HEK293 (cell line): ENCODE measurements around the gene GDPGP1.
"Not testable (repeated sequence)": the region's sequence is repeated elsewhere in the genome, so short reads cannot be mapped to it uniquely, and the experiment has no call there.

Experiments used
- HOXA7 ChIP-seq: sonication (generic); formaldehyde crosslinking; IDR thresholded peaks from 2 replicates; pipeline ENCODE4 v1.8.1; 2022; ENCODE audit warnings: missing genetic modification reagents, borderline replicate concordance
- PATZ1 ChIP-seq: fragments of 450-650 bp; formaldehyde crosslinking; IDR thresholded peaks from 2 replicates; pipeline ENCODE4 v1.5.1; 2016; ENCODE audit warnings: missing biosample characterization, missing genetic modification characterization
- ZNF16 ChIP-seq: fragments of 450-650 bp; formaldehyde crosslinking; IDR thresholded peaks from 2 replicates; pipeline ENCODE4 v1.5.1; 2016; ENCODE audit warnings: low read depth, missing biosample characterization, missing genetic modification characterization
- ZNF221 ChIP-seq: fragments of 450-650 bp; formaldehyde crosslinking; IDR thresholded peaks from 2 replicates; pipeline ENCODE4 v1.5.1; 2017; ENCODE audit warnings: missing biosample characterization, missing genetic modification characterization, borderline replicate concordance
- ZNF274 ChIP-seq, 2 experiments: fragments of 200-500 bp in 1 of 2; fragments of 450-650 bp in 1 of 2; sonication (Bioruptor generic) in 1 of 2; formaldehyde crosslinking in 1 of 2; IDR thresholded peaks; 2 replicates each; pipeline versions ENCODE4 v1.5.1 to v1.6.1; 2014 to 2016; ENCODE audit warnings: borderline replicate concordance in 1 of 2, inconsistent platforms in 1 of 2, low read length in 1 of 2, missing biosample characterization in 1 of 2, missing genetic modification characterization in 1 of 2
- ZNF341 ChIP-seq: fragments of 450-650 bp; formaldehyde crosslinking; IDR thresholded peaks from 2 replicates; pipeline ENCODE4; 2016; ENCODE audit warnings: low read depth, missing biosample characterization, missing genetic modification characterization
- ZNF544 ChIP-seq: fragments of 450-650 bp; formaldehyde crosslinking; IDR thresholded peaks from 2 replicates; pipeline ENCODE4 v1.5.0; 2017; ENCODE audit warnings: missing biosample characterization, missing genetic modification characterization
- ZNF626 ChIP-seq: fragments of 450-650 bp; sonication (Bioruptor Pico); formaldehyde crosslinking; IDR thresholded peaks from 2 replicates; pipeline ENCODE4 v1.5.1; 2018; ENCODE audit warnings: missing biosample characterization, missing genetic modification characterization, inconsistent platforms
- ZNF670 ChIP-seq: fragments of 450-650 bp; formaldehyde crosslinking; IDR thresholded peaks from 2 replicates; pipeline ENCODE4 v1.5.1; 2016; ENCODE audit warnings: missing biosample characterization, missing genetic modification characterization, low read depth
- ZNF768 ChIP-seq: fragments of 450-650 bp; formaldehyde crosslinking; IDR thresholded peaks from 2 replicates; pipeline ENCODE4 v1.5.1; 2018; ENCODE audit warnings: missing biosample characterization, mild to moderate bottlenecking, missing genetic modification characterization
- TF ChIP-seq, protein P1 (sequence below): fragments of 450-650 bp; formaldehyde crosslinking; IDR thresholded peaks from 2 replicates; pipeline ENCODE4 v1.5.1; 2016; ENCODE audit warnings: missing biosample characterization, missing genetic modification characterization
- TF ChIP-seq, protein P2 (sequence below): fragments of 450-650 bp; formaldehyde crosslinking; IDR thresholded peaks from 2 replicates; pipeline ENCODE4 v1.5.1; 2016; ENCODE audit warnings: missing biosample characterization, missing genetic modification characterization, borderline replicate concordance
- TF ChIP-seq, protein P3 (sequence below): fragments of 450-650 bp; formaldehyde crosslinking; IDR thresholded peaks from 2 replicates; pipeline ENCODE4 v1.5.1; 2016; ENCODE audit warnings: missing biosample characterization, missing genetic modification characterization

GRCh38 chr15:90260731-90261130, 26.7 kb downstream of the GDPGP1 start:
- TF ChIP-seq ZNF221 (tag by site-specific recombination); PATZ1 (tag by site-specific recombination); ZNF341 (tag by site-specific recombination); HOXA7 (CRISPR knock-in tag); ZNF544 (tag by site-specific recombination); ZNF274 (IDR thresholded peaks at IDR 0.05; ENCODE audit: low read length); ZNF274 (tag by site-specific recombination; IDR thresholded peaks at IDR 0.05; ENCODE audit: borderline replicate concordance); ZNF670 (tag by site-specific recombination); ZNF768 (tag by site-specific recombination); ZNF16; ZNF626 (tag by site-specific recombination): not testable (repeated sequence)
- TF ChIP-seq, protein P1, sequence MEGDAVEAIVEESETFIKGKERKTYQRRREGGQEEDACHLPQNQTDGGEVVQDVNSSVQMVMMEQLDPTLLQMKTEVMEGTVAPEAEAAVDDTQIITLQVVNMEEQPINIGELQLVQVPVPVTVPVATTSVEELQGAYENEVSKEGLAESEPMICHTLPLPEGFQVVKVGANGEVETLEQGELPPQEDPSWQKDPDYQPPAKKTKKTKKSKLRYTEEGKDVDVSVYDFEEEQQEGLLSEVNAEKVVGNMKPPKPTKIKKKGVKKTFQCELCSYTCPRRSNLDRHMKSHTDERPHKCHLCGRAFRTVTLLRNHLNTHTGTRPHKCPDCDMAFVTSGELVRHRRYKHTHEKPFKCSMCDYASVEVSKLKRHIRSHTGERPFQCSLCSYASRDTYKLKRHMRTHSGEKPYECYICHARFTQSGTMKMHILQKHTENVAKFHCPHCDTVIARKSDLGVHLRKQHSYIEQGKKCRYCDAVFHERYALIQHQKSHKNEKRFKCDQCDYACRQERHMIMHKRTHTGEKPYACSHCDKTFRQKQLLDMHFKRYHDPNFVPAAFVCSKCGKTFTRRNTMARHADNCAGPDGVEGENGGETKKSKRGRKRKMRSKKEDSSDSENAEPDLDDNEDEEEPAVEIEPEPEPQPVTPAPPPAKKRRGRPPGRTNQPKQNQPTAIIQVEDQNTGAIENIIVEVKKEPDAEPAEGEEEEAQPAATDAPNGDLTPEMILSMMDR (tag by site-specific recombination), result not testable (repeated sequence)
- TF ChIP-seq, protein P2, sequence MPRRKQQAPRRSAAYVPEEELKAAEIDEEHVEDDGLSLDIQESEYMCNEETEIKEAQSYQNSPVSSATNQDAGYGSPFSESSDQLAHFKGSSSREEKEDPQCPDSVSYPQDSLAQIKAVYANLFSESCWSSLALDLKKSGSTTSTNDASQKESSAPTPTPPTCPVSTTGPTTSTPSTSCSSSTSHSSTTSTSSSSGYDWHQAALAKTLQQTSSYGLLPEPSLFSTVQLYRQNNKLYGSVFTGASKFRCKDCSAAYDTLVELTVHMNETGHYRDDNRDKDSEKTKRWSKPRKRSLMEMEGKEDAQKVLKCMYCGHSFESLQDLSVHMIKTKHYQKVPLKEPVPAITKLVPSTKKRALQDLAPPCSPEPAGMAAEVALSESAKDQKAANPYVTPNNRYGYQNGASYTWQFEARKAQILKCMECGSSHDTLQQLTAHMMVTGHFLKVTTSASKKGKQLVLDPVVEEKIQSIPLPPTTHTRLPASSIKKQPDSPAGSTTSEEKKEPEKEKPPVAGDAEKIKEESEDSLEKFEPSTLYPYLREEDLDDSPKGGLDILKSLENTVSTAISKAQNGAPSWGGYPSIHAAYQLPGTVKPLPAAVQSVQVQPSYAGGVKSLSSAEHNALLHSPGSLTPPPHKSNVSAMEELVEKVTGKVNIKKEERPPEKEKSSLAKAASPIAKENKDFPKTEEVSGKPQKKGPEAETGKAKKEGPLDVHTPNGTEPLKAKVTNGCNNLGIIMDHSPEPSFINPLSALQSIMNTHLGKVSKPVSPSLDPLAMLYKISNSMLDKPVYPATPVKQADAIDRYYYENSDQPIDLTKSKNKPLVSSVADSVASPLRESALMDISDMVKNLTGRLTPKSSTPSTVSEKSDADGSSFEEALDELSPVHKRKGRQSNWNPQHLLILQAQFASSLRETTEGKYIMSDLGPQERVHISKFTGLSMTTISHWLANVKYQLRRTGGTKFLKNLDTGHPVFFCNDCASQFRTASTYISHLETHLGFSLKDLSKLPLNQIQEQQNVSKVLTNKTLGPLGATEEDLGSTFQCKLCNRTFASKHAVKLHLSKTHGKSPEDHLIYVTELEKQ, result not testable (repeated sequence)
- TF ChIP-seq, protein P3, sequence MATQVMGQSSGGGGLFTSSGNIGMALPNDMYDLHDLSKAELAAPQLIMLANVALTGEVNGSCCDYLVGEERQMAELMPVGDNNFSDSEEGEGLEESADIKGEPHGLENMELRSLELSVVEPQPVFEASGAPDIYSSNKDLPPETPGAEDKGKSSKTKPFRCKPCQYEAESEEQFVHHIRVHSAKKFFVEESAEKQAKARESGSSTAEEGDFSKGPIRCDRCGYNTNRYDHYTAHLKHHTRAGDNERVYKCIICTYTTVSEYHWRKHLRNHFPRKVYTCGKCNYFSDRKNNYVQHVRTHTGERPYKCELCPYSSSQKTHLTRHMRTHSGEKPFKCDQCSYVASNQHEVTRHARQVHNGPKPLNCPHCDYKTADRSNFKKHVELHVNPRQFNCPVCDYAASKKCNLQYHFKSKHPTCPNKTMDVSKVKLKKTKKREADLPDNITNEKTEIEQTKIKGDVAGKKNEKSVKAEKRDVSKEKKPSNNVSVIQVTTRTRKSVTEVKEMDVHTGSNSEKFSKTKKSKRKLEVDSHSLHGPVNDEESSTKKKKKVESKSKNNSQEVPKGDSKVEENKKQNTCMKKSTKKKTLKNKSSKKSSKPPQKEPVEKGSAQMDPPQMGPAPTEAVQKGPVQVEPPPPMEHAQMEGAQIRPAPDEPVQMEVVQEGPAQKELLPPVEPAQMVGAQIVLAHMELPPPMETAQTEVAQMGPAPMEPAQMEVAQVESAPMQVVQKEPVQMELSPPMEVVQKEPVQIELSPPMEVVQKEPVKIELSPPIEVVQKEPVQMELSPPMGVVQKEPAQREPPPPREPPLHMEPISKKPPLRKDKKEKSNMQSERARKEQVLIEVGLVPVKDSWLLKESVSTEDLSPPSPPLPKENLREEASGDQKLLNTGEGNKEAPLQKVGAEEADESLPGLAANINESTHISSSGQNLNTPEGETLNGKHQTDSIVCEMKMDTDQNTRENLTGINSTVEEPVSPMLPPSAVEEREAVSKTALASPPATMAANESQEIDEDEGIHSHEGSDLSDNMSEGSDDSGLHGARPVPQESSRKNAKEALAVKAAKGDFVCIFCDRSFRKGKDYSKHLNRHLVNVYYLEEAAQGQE (tag by site-specific recombination), result not testable (repeated sequence)
